Stimulated activated CD4-positive, alpha-beta T cell treated with anti-CD3 and anti-CD28 coated beads, Interleukin-4, amount 100 ng/mL, for 1 hour (primary cell): Measurements from ENCODE around the gene PROX2.
A peak's percentile ranks its signal among the peaks of the same experiment; 100 is the strongest.

Experiments used
- DNase-seq: peaks from one replicate; pipeline ENCODE4 v3.0.0-alpha.2; 2020

PROX2 gene, protein sequence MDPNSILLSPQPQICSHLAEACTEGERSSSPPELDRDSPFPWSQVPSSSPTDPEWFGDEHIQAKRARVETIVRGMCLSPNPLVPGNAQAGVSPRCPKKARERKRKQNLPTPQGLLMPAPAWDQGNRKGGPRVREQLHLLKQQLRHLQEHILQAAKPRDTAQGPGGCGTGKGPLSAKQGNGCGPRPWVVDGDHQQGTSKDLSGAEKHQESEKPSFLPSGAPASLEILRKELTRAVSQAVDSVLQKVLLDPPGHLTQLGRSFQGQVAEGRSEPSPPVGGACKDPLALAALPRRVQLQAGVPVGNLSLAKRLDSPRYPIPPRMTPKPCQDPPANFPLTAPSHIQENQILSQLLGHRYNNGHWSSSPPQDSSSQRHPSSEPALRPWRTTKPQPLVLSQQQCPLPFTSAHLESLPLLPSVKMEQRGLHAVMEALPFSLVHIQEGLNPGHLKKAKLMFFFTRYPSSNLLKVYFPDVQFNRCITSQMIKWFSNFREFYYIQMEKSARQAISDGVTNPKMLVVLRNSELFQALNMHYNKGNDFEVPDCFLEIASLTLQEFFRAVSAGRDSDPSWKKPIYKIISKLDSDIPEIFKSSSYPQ

DNA sequence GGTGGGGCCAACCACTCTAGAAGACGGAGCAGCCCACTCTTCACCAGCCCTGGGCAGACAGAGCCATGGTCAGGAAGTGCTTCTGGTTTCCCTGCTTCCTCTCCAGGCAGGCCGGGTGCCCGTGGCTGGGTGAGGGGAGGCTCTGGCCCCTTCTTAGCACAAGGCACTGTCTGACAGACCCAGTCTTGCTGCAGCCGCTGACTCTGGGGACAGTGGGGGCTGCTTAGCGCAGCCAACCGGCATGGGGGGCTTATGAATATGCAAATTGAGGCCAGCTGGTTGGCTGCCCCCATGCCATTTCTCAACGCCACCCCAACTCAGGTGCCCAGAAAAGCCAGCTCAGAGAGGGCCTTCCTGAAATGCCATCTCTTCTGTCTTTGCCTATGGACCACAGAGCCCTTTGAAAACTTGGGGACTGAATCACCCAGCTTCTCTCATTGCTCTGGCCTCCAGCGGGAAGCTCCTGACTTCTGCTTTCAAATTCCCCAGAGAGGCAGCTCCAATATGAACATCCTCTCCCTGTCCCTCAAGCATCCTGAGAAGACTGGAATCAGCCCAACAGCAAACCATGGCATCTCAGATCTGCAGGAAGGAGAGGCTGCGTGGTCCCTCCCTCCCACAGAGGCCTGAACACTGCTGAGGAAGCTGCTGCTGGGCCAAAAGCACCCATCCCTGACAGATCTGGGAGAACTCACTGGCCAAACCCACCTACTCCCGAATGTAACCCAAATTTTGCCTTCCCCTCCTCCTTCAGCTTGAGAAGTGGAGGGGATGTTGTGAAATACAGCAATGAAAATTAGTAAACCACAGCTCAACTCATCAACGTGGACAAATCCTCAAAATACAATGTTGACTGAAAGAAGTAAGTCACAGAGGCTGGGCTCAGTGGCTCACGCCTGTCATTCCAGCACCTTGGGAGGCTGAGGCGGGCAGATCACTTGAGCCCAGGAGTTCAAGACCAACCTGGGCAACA, at the start of gene PROX2:
PROX2 (minus strand) TSS at position 205 of the 973 bp plus-strand sequence. CDS start 12,311 bp downstream, outside the sequence.
- DNase-seq: peak; percentile 15

DNA sequence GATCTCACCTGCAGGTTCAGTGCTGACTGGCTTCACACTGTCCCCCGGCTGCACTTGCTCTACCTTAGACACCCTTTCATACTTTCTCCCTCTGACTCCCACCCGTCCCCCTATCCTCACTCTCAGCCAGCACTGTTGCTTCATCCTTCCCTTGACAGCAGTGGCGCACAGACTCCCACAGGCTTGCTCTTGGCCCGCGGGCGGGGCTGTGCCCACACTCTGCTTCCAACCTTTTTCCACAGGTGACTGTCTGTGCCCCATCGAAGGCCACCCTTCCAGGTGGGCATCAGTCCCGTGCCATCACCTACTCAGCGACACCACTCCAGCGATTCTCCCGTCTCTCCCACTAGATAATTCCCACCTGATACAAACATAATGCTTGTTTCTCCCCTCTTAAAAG, 48.1 kb upstream of the PROX2 start:
- no peak for DNase-seq

DNA sequence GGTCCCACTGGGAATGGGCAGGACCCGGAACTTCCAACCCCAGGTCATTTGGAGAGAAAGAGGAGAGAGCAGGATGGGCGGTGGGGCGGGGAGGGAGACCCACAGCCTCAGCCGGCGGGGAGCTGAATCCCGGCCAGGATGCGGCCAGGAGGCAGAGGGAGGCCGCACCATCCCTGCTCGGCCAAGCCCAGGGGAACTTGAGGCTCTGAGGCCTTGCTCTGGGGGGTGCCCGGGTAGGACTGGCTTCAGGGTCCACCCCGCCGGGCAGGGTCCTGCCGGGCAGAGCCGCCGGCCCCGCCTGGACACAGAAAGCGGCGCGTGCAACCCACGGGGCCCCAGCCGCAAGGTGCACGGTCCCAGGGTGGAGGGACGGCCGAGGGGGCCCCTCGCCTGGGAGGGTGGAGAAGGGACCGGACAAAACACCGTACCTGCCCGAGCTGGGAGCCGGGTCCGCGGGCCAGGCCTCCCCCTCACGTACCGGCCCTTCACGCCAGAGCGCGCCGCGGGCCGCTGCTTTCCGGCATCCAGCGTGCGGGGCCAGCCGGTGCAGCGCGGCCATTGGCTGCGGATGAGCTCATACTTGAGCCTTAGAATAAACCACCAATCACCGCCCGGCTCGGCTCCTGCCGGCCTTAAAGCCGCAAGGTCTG, 46.9 kb upstream of the PROX2 start, which contains the start of gene RPS6KL1:
RPS6KL1 (minus strand) TSS at position 509 of the 650 bp plus-strand sequence. CDS start 1,719 bp downstream, outside the sequence.
- peak; percentile 78 for DNase-seq

DNA sequence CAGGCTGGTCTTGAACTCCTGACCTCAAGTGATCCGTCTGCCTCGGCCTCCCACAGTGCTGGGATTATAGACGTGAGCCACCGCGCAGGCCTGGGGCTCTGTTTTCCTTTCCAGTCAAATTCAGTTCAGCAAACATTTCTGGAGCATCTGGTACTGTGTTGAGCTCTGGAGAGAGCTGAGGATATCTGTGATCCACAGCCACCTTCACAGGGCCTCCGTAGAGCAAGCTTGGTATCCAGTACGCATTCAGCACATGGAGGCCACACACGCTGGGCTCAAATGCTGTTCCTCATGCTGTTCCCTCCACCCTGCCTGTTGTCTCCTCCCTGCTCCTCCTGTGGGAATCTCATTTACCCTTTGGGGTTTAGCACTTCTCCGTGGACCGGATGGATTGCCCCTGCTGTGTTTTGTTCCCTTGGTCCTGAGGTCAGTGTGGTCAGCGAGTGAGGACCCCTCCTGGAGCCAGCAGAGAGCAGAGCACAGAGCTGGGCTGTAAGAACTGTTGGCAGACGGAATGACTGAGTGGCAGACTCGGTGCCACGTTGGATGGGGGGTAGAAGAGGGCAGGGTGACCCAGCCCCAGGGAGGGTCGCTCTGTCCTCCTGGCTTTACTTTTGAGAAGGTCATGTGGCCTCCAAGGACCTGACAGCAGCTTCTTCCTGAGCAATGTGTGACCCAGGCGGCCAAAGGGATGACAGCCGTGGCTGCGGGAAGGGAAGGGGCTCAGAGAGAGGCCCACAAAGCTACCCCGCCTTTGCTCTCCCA, 46.2 kb upstream of the PROX2 start:
- no peak for DNase-seq

DNA sequence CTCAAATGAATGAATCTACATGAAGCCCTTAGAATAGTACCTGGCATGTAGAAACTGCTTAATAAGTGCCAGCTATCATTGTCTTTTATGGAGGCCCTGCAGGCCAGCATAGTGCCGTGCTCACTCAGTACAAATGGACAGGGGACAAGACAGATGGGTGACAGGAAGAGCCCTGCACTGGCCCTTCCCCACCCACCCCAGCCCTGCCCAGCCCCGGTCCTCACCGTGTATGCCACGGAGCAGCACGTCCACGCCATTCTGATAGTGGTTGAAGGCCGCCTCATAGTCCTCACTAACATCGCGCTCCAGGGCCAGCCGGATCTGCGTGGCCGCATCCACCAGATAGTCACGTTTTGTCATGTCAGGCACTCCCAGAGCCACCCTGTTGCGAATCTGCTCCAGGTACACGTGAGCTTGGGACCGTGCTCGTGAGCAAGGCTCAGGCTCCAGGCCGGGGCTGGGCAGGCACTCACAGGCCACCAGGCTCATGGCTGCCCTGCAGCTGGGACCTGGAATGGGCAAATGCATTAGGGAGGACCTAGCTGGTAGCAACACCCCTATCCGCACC, 45.2 kb upstream of the PROX2 start:
- no peak for DNase-seq

DNA sequence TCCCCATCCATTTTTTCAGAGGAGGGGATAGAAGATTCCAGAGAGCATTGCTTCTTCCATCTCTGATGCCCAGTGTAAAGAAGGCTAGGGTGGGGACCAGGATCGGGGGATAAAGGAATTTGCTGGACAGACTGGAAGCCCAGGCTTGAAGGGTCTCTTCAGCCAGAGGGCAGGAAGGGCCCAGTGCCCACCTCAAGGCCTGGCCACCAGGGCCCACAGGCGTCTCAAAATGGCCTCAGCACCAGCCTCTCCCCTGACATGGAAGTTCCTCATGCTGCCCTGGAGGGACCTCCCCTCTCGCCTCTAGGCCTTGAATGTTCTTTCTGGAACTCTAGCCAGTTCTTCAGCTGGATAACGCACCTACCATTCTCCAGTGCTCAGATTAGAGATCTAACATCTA, 44.3 kb upstream of the PROX2 start:
- DNase-seq: no peak

DNA sequence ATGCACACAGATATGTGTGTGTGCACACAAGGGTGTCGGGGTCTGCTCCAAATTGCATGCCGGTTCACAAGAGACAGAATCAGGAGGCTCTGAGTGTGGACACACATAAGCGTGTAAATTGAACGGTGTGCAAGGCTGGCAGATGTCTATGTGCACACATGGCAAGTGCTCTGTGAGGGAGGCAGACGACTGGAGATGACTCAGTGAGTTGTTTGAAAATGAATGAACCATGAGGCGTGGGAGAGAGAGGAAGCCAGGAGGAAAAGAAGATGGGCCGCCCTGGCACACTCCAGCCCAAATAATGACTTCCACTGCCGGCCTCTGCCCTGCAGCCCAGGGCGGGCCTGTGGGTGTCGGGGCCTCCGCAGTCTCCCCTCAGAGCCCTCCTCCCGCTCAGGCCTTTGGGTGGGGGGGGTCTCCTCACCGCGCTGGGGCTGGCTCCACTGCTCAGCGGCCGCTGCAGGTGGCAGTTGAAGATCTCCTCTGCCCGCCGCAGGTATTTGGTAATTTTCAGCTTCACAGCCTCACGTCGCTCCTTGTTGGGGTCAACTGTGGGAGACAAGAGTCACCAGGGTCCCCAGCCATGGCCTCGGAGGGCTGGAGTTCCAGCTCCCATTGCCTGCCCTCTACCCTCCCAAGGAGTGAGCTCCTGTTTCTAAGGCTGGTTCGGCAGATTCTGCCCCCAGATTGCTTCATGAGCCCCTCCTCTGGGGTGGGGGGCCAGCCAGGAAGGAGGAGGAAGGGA, 43.6 kb upstream of the PROX2 start:
- DNase-seq: no peak

DNA sequence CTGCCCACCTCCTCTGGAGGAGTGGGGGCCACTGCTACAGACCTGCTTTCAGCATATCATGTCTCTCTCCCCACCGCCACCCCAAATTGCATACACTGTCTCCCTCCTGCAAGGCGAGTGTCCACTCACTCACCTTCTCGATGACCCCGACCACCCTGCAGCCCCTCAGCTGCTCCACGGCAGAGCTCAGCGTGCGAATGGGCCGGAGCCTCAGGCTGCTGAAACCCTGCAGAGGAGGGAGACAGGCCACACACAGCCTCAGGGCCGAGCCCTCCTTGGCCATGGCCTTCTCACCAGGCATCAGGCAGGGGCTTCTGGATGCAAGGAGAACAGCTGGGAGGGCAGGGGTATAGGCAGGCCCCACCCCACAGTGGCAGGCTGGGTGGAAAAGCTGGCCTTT, 42.4 kb upstream of the PROX2 start:
- no peak for DNase-seq

DNA sequence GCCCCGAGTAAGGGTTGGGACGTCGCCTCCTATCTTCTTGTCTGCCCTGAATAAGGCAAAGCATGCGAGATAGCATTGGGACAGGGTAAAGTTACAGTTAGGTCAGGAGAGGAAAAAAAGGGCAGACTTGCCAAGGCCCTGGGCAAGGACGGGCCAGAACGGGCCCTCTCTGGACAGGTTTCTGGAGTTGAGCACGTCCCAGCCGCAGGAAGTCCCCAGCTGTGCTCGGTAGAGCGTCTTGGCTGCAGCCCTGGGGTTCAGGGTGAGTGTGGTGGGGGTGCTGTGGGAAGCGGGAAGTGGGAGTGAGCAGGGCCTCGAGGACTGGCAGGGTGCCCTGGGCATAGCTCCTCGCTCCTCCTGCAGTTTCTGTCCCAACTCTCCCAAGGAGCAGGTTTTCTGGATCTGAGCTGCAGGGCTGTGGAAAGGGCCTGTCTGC, 41.7 kb upstream of the PROX2 start:
- DNase-seq: no peak

DNA sequence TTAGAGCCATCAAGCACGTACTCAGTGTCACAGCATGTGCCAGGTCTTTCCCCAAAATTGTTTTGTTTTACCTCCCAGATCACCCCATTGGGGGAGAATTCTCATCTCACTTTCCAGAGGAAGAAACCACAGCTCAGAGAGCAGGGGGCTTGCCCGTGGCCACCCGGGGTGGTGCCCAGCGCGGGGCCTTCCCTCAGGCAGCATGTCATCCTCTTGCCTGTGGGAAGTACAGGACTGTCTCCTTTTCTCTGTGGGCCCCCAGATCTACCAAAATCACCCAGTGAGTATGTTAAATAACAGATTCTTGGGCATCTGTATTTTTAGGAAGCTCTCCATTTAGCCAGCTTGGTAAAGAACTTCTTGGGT, 41.2 kb upstream of the PROX2 start:
- no peak for DNase-seq

DNA sequence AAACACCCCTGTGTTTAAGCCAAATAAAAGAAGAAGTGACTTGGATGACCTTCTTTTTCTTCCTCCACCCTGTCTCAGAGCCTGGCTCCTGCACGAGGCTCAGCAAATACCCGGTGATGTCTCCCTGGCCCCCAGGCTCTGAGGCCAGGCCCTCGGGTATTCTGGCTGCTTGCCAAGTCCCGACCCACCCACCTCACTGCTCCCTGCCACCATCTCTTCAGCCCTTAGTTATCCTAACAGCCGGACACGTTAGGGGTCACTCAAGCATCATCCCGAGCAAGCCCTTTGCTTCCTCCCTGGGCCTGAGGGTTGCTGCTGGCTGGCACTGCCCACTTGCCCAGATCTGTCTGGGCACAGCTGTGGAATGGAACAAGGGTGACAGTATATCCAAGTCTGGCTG, 39.9 kb upstream of the PROX2 start:
- DNase-seq: no peak

DNA sequence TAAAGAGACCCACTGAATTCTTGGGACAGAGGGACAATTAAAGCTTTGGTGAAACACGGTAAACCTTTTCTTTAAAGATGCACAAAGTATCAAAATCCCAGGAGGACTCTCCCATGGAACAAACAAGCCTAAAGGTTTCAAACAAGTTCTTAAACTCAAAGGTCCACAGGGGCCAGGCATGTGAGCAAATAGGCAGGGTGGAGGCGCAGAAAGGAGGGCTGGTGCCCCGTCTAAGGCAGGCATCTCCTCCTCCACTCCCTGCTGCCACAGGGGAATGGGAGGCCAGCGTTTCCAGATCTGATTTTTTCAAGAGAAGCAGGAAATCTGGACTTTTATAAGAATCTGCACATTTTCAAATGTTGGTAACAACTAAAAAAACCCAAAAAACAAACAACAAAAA, 39.5 kb upstream of the PROX2 start:
- no peak for DNase-seq

DNA sequence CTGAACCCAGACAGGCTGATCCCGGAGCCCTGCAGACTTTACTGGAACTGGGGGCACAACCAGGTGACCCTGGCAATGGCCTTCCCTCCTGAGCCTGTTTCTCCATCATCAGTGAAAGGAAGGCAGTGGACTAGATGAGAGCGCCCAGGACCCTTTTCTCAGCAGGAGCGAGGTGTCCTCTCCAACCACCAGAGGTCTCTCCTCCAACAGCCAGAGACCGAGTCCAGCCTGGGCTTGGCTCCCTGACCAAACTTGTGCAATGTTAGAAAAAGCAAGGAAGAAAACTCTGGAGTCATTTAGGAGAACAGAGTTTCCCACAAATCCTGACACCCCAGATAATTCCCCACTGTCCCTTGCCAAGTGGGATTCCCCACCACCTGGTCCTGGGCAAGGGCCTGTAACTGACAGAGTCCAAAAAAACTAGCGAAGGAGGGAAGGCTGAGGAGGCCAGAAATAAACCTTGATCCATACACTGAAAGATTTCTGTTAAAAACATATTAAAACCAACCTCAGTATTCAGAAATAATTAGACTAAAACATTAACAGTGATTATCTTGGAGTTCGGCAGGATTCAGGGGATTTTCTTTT, 38.1 kb upstream of the PROX2 start:
- DNase-seq: no peak

DNA sequence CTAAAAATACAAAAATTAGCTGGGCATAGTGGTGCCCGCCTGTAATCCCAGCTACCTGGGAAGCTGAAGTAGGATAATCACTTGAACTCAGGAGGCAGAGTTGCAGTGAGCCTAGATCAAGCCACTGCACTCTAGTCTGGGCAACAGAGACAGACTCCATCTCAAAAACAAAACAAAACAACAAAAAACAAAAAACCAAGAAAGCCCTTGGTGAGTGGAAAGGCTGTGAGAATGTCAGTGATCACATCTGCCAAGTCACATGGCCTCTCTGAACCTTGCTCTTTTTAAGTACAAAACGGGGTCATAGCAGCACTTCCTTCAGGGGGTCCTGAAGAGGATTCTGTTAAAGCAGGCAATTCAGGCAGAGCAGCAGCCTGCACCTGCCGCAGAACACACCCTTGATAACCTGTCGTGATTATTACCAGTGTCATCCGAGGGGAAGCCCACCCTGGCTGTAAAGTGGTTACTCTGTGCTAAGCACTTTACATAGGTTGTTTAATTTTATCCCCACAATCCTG, 37.5 kb upstream of the PROX2 start:
- no peak for DNase-seq

DNA sequence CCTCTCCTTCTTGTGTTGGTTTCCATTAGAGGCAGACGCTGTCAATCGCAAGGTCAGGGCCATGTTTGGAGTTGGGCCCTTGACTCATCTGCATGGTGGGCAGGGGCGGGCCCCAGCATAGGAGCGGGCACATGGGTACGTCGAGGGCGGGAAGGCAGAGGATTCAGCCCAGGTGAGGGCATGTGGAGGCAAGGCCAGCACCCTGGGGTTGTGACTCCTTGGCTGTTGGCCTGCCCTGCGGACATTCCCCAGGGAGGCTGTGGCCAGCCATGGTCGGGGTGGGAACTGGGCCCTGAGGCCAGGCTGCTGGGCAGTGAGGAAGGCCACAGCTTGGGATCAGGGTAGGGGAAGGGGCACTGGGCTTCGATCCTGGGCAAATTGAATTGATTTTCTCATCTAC, 36.9 kb upstream of the PROX2 start:
- DNase-seq: no peak

DNA sequence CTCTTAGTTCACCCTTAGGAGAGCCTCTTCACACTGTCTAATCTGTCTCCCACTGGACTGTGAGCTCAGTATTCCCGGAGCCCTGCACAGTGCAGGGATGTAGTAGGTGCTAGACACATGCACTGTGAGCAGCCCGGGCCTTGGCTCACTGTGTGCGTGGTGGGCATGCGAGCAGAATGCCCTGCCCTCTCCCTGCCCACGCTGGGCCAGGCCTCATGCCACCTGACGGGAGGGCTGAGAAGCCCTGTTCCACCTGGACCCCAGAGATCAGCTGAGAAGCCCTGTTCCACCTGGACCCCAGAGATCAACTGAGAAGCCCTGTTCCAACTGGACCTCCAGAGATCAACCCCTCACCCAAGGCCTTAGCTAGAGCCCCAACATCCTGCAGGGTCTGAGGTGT, 36.2 kb upstream of the PROX2 start:
- no peak for DNase-seq

DNA sequence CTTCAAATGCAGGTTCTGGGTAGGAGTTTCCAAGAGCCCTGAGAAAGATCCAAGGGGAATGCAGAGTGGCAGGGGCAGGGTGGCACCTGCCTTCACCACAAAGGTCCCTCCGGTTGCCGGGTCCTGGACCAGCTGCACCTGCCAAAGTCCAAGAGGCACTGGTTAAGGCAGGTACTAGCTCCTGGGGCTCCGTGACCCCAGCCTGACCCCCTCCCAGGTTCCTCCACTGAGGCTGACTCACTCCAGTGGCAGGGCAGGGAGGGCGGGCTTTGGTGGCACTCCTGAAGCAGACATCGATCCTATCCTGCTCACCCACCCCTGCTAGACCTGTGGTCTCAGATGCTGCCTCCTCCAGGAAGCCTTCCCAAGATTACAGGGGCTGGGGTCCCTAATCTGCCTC, 35.8 kb upstream of the PROX2 start:
- no peak for DNase-seq

DNA sequence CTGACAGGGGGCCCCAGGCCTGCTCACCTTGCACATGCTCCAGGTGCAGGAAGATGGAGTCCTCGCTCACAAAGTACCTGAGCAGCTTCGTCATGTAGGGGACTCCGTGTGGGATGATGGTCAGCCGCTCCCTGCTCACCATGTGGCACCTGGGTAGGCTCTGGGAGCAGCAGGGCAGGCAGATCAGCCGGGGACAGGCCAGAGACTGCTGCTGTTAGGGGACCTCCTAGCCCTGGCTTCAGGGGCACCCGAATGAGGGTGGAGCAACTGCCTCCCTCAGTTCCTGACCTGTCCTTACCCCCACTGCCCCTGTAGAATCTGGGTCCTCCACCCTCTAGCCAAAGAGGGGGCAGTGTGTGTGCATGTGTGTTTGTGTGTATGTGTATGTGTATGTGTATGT, 35.3 kb upstream of the PROX2 start:
- no peak for DNase-seq

DNA sequence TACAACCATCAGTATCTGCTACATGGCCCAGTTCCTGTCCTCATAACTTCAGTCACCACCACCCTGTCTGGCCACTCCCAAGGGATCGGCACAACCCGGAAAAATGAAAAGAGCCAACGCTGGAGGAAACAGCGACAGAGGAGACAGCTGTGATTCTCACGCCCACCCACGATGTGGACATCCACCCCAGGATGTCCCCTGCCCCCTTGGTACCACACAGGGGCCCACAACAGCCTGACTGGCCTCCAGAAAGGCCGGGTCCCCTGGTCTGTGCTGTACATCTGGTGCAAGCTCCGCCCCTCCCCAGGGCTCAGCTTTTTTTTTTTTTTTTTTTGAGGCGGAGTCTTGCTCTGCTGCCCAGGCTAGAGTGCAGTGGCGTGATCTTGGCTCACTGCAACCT, 34.6 kb upstream of the PROX2 start:
- DNase-seq: no peak

DNA sequence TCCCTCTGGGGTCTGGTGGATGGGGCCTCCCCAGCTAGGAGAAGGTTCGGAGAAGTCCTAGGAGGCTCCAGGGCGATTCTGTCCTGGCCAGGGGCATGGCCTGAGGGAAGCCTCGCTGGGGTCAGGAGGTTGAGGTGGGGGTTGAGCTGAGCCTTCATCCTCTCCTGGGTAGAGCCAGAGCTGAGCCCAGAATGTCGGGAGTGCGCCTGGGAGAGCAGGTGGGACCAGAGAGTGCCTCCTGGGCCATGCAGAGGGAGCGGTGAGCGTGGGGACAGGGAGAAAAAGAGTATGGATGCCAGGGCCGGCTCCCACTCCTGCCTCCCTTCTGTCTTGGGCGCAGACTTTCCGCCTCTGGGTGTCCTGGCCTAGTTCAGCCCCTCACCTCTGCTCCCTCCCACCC, 34.0 kb upstream of the PROX2 start:
- no peak for DNase-seq
